DND-41 (cell line): ENCODE measurements around the gene CYB561.

Experiments used
- ATAC-seq: fragments of 200-7000 bp; cut with Tn5 transposase; 3 replicates; pipeline ENCODE4 v1.9.1; 2021; ENCODE audit warnings: low read depth; ENCODE audit not compliant: insufficient read depth
- DNase-seq: peaks from one replicate; pipeline ENCODE4 v3.0.0-alpha.2; 2020
- H2AFZ ChIP-seq: 2 replicates; pipeline ENCODE4 v1.6.0; 2012; ENCODE audit warnings: low read depth, low read length
- H3K27ac ChIP-seq: 2 replicates; pipeline ENCODE4 v1.5.1; 2012; ENCODE audit warnings: low read length, inconsistent platforms
- H3K27me3 ChIP-seq: fragments of 200-600 bp; sonication (generic); 2 replicates; pipeline ENCODE4 v1.6.0; 2012; ENCODE audit warnings: low read length, mild to moderate bottlenecking, inconsistent platforms; ENCODE audit not compliant: insufficient read depth, poor library complexity
- H3K36me3 ChIP-seq: 2 replicates; pipeline ENCODE4 v1.5.1; 2012; ENCODE audit warnings: low read length, inconsistent platforms; ENCODE audit not compliant: insufficient read depth
- H3K4me1 ChIP-seq: 2 replicates; pipeline ENCODE4 v1.5.1; 2012; ENCODE audit warnings: mild to moderate bottlenecking, low read length; ENCODE audit not compliant: insufficient read depth
- H3K4me2 ChIP-seq: 2 replicates; pipeline ENCODE4 v1.6.0; 2012; ENCODE audit warnings: mild to moderate bottlenecking, moderate library complexity, low read length, inconsistent platforms; ENCODE audit not compliant: insufficient read depth
- H3K4me3 ChIP-seq, 2 experiments: fragments of 200-600 bp in 1 of 2; shearing (Covaris generic) in 1 of 2; 2 replicates each; pipeline ENCODE4 v1.5.1; 2012 to 2016; ENCODE audit warnings: inconsistent platforms in 2 of 2, low read length in 2 of 2, mild to moderate bottlenecking in 2 of 2, low read depth in 1 of 2, moderate library complexity in 1 of 2
- H3K79me2 ChIP-seq: 2 replicates; pipeline ENCODE4 v1.6.0; 2012; ENCODE audit warnings: low read length, inconsistent platforms; ENCODE audit not compliant: insufficient read depth
- H3K9ac ChIP-seq: 2 replicates; pipeline ENCODE4 v1.6.0; 2012; ENCODE audit warnings: low read depth, mild to moderate bottlenecking, inconsistent platforms, low read length, moderate library complexity
- H3K9me3 ChIP-seq: 2 replicates; pipeline ENCODE4 v1.5.1; 2012; ENCODE audit warnings: low read length, moderate library complexity, mild to moderate bottlenecking, inconsistent platforms; ENCODE audit not compliant: insufficient read depth, severe bottlenecking
- H4K20me1 ChIP-seq: 2 replicates; pipeline ENCODE4 v1.6.0; 2012; ENCODE audit warnings: low read length; ENCODE audit not compliant: insufficient read depth
- CTCF ChIP-seq: IDR thresholded peaks from 2 replicates; pipeline ENCODE4 v1.5.1; 2012; ENCODE audit warnings: borderline replicate concordance, low read length, moderate library complexity, mild to moderate bottlenecking; ENCODE audit not compliant: poor library complexity, severe bottlenecking; ENCODE audit errors: extremely low read depth
- EZH2 ChIP-seq: IDR thresholded peaks from 3 replicates; pipeline ENCODE4 v1.6.1; 2012; ENCODE audit warnings: borderline replicate concordance, low read depth, mild to moderate bottlenecking, moderate library complexity, low read length, inconsistent platforms; ENCODE audit not compliant: severe bottlenecking

Gene CYB561

GRCh38 chr17:63419398-63419797 lies 26.7 kb downstream of the CYB561 start:
- no peak for ATAC-seq
- Histone ChIP-seq H3K9me3 (no peaks in the 10 kb centered on the region), H3K36me3 (no peaks in the 10 kb centered on the region), H3K4me2 (no peak overlapping the region), H3K9ac (no peak overlapping the region), H4K20me1 (no peaks in the 10 kb centered on the region), H3K4me3 (no peak overlapping the region), H3K27me3 (no peaks in the 10 kb centered on the region), H3K27ac (no peak overlapping the region), H3K79me2 (no peaks in the 10 kb centered on the region), H3K4me1 (no peaks in the 10 kb centered on the region), H2AFZ (no peak overlapping the region)
- no peak for DNase-seq
- TF ChIP-seq EZH2, result no peak
- no peak for TF ChIP-seq CTCF

GRCh38 chr17:63418540-63418939 lies 27.6 kb downstream of the CYB561 start:
- Histone ChIP-seq H3K4me1 (no peaks in the 10 kb centered on the region), H3K79me2 (no peaks in the 10 kb centered on the region), H3K9ac (no peak overlapping the region), H3K4me3 (no peak overlapping the region), H3K4me2 (no peak overlapping the region), H3K27ac (no peak overlapping the region), H3K36me3 (no peaks in the 10 kb centered on the region), H3K27me3 (no peaks in the 10 kb centered on the region), H4K20me1 (no peaks in the 10 kb centered on the region), H3K9me3 (no peaks in the 10 kb centered on the region), H2AFZ (no peak overlapping the region)
- TF ChIP-seq EZH2 (no peak), CTCF (no peak)
- no peak for ATAC-seq
- DNase-seq, result no peak

- H3K79me2 ChIP-seq, result no peaks in the 10 kb centered on the region
- H3K9me3 ChIP-seq, result no peaks in the 10 kb centered on the region
- no peaks in the 10 kb centered on the region for H4K20me1 ChIP-seq
- DNase-seq, result no peak
- H2AFZ ChIP-seq, result no peak overlapping the region
- no peak overlapping the region for H3K4me3 ChIP-seq
- no peak overlapping the region for H3K4me2 ChIP-seq
- no peak overlapping the region for H3K27ac ChIP-seq
- TF ChIP-seq EZH2 (no peak), CTCF (no peak)
- no peaks in the 10 kb centered on the region for H3K27me3 ChIP-seq
- no peak overlapping the region for H3K9ac ChIP-seq
- no peak for ATAC-seq
- H3K4me1 ChIP-seq, result no peaks in the 10 kb centered on the region
- H3K36me3 ChIP-seq, result no peaks in the 10 kb centered on the region
Observed at GRCh38 chr17:63414222-63414621, 31.9 kb downstream of the CYB561 start.

GRCh38 chr17:63413128-63413527 lies 33.0 kb downstream of the CYB561 start:
- ATAC-seq, result no peak
- TF ChIP-seq EZH2 (no peak), CTCF (no peak)
- Histone ChIP-seq H3K9ac (no peak overlapping the region), H2AFZ (no peak overlapping the region), H3K4me1 (no peaks in the 10 kb centered on the region), H3K4me2 (no peak overlapping the region), H3K4me3 (no peak overlapping the region), H4K20me1 (no peaks in the 10 kb centered on the region), H3K79me2 (no peaks in the 10 kb centered on the region), H3K27me3 (no peaks in the 10 kb centered on the region), H3K27ac (no peak overlapping the region), H3K36me3 (no peaks in the 10 kb centered on the region), H3K9me3 (no peaks in the 10 kb centered on the region)
- DNase-seq, result no peak
